Epithelial cell of esophagus (primary cell): Measurements from ENCODE around the gene DSC2.

Experiments
- DNase-seq: peaks from one replicate; pipeline ENCODE4 v3.0.0; 2010; ENCODE audit warnings: low read depth
- H3K4me3 ChIP-seq: 2 replicates; pipeline ENCODE4 v1.5.1; 2011; ENCODE audit warnings: mild to moderate bottlenecking, low read length, control low read depth
- CTCF ChIP-seq: IDR thresholded peaks from 2 replicates; pipeline ENCODE4 v1.5.1; 2011; ENCODE audit warnings: low read depth, mild to moderate bottlenecking, low read length, control low read depth, inconsistent platforms; ENCODE audit not compliant: insufficient read depth; ENCODE audit errors: missing control alignments

DSC2 gene

GRCh38 chr18:31104444-31104843, 2.2 kb upstream of the DSC2 start:
- no peak overlapping the region for H3K4me3 ChIP-seq
- DNase-seq = peak; percentile 66
- TF ChIP-seq CTCF = no peak

GRCh38 chr18:31103423-31103822, 1.2 kb upstream of the DSC2 start:
- peak; percentile 78 for DNase-seq
- no peak for TF ChIP-seq CTCF
- no peak overlapping the region for H3K4me3 ChIP-seq

- TF ChIP-seq CTCF = no peak
- peak; percentile 87 for DNase-seq
- H3K4me3 ChIP-seq = peak overlapping the region; percentile 80
These were observed 720 bp upstream of the DSC2 start for GRCh38 chr18:31102941-31103340.

GRCh38 chr18:31101183-31102024, 817 bp downstream of the DSC2 start:
- TF ChIP-seq CTCF = no peak
- H3K4me3 ChIP-seq = peak overlapping the region; percentile 80
- DNase-seq = peak; percentile 42

- DNase-seq = peak; percentile 31
- H3K4me3 ChIP-seq = peak overlapping the region; percentile 80
- no peak for TF ChIP-seq CTCF
These were observed 1.6 kb downstream of the DSC2 start for GRCh38 chr18:31100436-31101182.

GRCh38 chr18:31099450-31100230, 2.6 kb downstream of the DSC2 start:
- DNase-seq = no peak
- no peak for TF ChIP-seq CTCF
- H3K4me3 ChIP-seq = peak overlapping the region; percentile 80
